Caco-2 (cell line): Measurements from ENCODE around the gene BEND7. TPM values are rescaled to one million over a fixed set of nuclear protein-coding genes. Genes with fewer than 3 reads are reported as not detected.

Experiments used
- BruUV-seq: library from RNA; stranded (reverse); fragments of 400-500 nt; replicated peaks from 2 replicates; lab custom pipeline; 2021; lab: Mats Ljungman, UMichigan
- CTCF ChIA-PET: fragments of 300-600 bp; sonication (Branson Sonifier 250); formaldehyde crosslinking; loops from one replicate; lab custom pipeline; 2022; ENCODE audit warnings: antibody characterized with exemption; lab: Charles Lee
- POLR2A ChIA-PET: fragments of 300-600 bp; sonication (Branson Sonifier 250); formaldehyde crosslinking; loops from one replicate; lab custom pipeline; 2022; ENCODE audit warnings: antibody characterized with exemption; lab: Charles Lee
- DNase-seq, 2 experiments: peaks; one replicate each; pipeline versions ENCODE4 v3.0.0 to v3.0.0-alpha.2; 2020 to 2022
- H3K27me3 ChIP-seq: replicated peaks from 2 replicates; pipeline ENCODE4 v1.6.0; 2011; ENCODE audit warnings: low read length; ENCODE audit not compliant: control insufficient read depth, insufficient read depth
- H3K36me3 ChIP-seq: 2 replicates; pipeline ENCODE4 v1.5.1; 2011; ENCODE audit warnings: low read length; ENCODE audit not compliant: control insufficient read depth, insufficient read depth
- H3K4me1 ChIP-seq: fragments of 250-450 bp; sonication (Bioruptor Pico); 2 replicates; pipeline ENCODE4 v1.5.1; 2020; ENCODE audit warnings: mild to moderate bottlenecking
- H3K4me3 ChIP-seq: 2 replicates; pipeline ENCODE4 v1.5.1; 2011; ENCODE audit warnings: low read depth, mild to moderate bottlenecking, control low read depth, low read length
- H3K9me3 ChIP-seq: fragments of 250-450 bp; sonication (Bioruptor Pico); 2 replicates; pipeline ENCODE4 v1.5.1; 2020; ENCODE audit warnings: mild to moderate bottlenecking, moderate library complexity
- H3K27ac Mint-ChIP-seq: one replicate; pipeline ENCODE4 v1.8.0; 2022; ENCODE audit warnings: mixed read lengths; ENCODE audit not compliant: unreplicated experiment
- H3K27me3 Mint-ChIP-seq: one replicate; pipeline ENCODE4 v1.8.0; 2022; ENCODE audit warnings: mixed read lengths; ENCODE audit not compliant: insufficient read depth, unreplicated experiment
- H3K36me3 Mint-ChIP-seq: one replicate; pipeline ENCODE4 v1.8.0; 2022; ENCODE audit warnings: mild to moderate bottlenecking, mixed read lengths; ENCODE audit not compliant: insufficient read depth, unreplicated experiment
- H3K4me1 Mint-ChIP-seq: one replicate; pipeline ENCODE4 v1.8.0; 2022; ENCODE audit warnings: low read depth, mixed read lengths; ENCODE audit not compliant: unreplicated experiment
- H3K4me3 Mint-ChIP-seq: one replicate; pipeline ENCODE4 v1.8.0; 2022; ENCODE audit warnings: mild to moderate bottlenecking, moderate library complexity, mixed read lengths; ENCODE audit not compliant: unreplicated experiment
- H3K9me3 Mint-ChIP-seq: one replicate; pipeline ENCODE4 v1.8.0; 2022; ENCODE audit warnings: mixed read lengths; ENCODE audit not compliant: unreplicated experiment
- CTCF ChIP-seq, 2 experiments: fragments of 200-600 bp in 1 of 2; IDR thresholded peaks; 1 replicate in 1 of 2; 2 replicates in 1 of 2; pipeline versions ENCODE4 v1.5.1 to v1.8.0; 2011 to 2022; ENCODE audit warnings: antibody characterized with exemption in 1 of 2, control low read depth in 1 of 2, inconsistent platforms in 1 of 2, low read depth in 1 of 2, low read length in 1 of 2, mild to moderate bottlenecking in 1 of 2, moderate library complexity in 1 of 2; ENCODE audit not compliant: insufficient read depth in 1 of 2, severe bottlenecking in 1 of 2, unreplicated experiment in 1 of 2
- intact Hi-C: fragments of 100-400 bp; cut with micrococcal nuclease; formaldehyde crosslinking; loops from one replicate; pipeline ENCODE4 v1.10.0; 2022; ENCODE audit not compliant: unreplicated experiment
- total RNA-seq: library from RNA; stranded (reverse); gene quantifications from 2 replicates; pipeline ENCODE4 v1.2.3, GENCODE V29; 2022

BEND7 gene
- total RNA-seq, 1 experiment from 2014 or later = 27.8 TPM

GRCh38 chr10:13560597-13560996 lies 31.8 kb upstream of the BEND7 start:
- H3K36me3 ChIP-seq = no peaks in the 10 kb centered on the region
- Mint-ChIP-seq H3K27me3 (peaks cover 4% of the 10 kb centered on the region), H3K36me3 (no peaks in the 10 kb centered on the region), H3K4me1 (no peaks in the 10 kb centered on the region), H3K27ac (no peak overlapping the region), H3K4me3 (no peak overlapping the region), H3K9me3 (peaks cover 18% of the 10 kb centered on the region)
- no peak for TF ChIP-seq CTCF (IDR thresholded peaks at IDR 0.05; ENCODE audit: insufficient read depth in 1 of 2, low read depth in 1 of 2, low read length in 1 of 2, severe bottlenecking in 1 of 2, unreplicated experiment in 1 of 2)
- no TSS peak for BruUV-seq
- no peak overlapping the region for H3K4me3 ChIP-seq
- no peak for DNase-seq
- peaks cover 11% of the 10 kb centered on the region for H3K9me3 ChIP-seq
- CTCF ChIA-PET = interaction anchor here (0.7 kb wide), 1 partner anchor 253 kb away, joined by 4 read pairs; no protein-coding TSS in a partner anchor
- intact Hi-C loops = no loop called here
- POLR2A ChIA-PET = no interaction called here
- no peaks in the 10 kb centered on the region for H3K4me1 ChIP-seq
- H3K27me3 ChIP-seq = no peaks in the 10 kb centered on the region; the same call in 1 of the 2 replicates

GRCh38 chr10:13559124-13559700 lies 30.4 kb upstream of the BEND7 start:
- Mint-ChIP-seq H3K27ac (no peak overlapping the region), H3K9me3 (peaks cover 4% of the 10 kb centered on the region)
- BruUV-seq = no TSS peak

DNA sequence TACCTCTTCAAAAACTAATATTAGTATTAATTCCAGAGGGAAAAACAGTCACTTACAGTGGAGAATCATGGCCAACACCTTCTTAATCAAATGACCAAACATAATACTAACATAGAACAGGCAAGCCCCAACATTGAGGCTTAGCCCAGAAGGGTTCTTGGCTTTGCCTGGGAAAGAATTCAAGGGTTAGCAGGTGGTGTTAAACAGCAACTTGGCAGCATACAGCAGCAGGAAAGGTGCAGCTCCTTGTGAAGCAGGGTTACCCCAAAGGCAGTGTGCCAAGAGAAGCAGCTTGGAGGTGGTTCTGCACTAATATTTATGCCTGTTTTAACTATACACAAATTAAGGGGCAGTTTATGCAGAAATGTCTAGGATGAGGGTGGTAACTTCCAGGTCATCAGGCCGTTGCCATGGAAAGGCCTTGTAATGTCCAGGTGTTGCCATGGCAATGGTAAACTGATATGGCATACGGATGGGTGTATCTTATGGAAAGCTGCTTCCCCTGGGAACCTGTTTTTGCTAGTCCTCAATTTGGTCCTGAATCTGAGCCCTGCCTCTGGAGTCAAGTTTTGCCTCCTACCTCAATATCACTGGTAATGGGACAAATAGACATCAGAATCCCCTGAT lies 27.2 kb upstream of the BEND7 start:
- no peak for TF ChIP-seq CTCF (IDR thresholded peaks at IDR 0.05; ENCODE audit: insufficient read depth in 1 of 2, low read depth in 1 of 2, low read length in 1 of 2, severe bottlenecking in 1 of 2, unreplicated experiment in 1 of 2)
- peaks cover 4% of the 10 kb centered on the region; the same call in 1 of the 2 replicates for H3K9me3 ChIP-seq
- peaks cover 7% of the 10 kb centered on the region for H3K9me3 Mint-ChIP-seq
- H3K36me3 ChIP-seq = no peaks in the 10 kb centered on the region
- no peaks in the 10 kb centered on the region for H3K36me3 Mint-ChIP-seq
- peaks cover 3% of the 10 kb centered on the region for H3K27me3 Mint-ChIP-seq
- H3K4me3 ChIP-seq = no peak overlapping the region
- intact Hi-C loops = no loop called here
- no TSS peak for BruUV-seq
- H3K4me1 Mint-ChIP-seq = no peaks in the 10 kb centered on the region
- H3K4me1 ChIP-seq = no peaks in the 10 kb centered on the region
- ChIA-PET CTCF (no interaction called here), POLR2A (no interaction called here)
- DNase-seq = no peak
- no peak overlapping the region for H3K4me3 Mint-ChIP-seq
- H3K27me3 ChIP-seq = no peaks in the 10 kb centered on the region
- H3K27ac Mint-ChIP-seq = no peak overlapping the region

More at GRCh38 chr10:13559124-13559700, 30.4 kb upstream of the BEND7 start:
- Histone ChIP-seq H3K9me3 (peaks cover 6% of the 10 kb centered on the region), H3K36me3 (no peaks in the 10 kb centered on the region), H3K4me3 (no peak overlapping the region), H3K27me3 (no peaks in the 10 kb centered on the region; the same call in 1 of the 2 replicates), H3K4me1 (no peaks in the 10 kb centered on the region)
- Mint-ChIP-seq H3K4me3 (no peak overlapping the region), H3K27me3 (no peaks in the 10 kb centered on the region), H3K4me1 (no peaks in the 10 kb centered on the region), H3K36me3 (no peaks in the 10 kb centered on the region)
- intact Hi-C loops = no loop called here
- ChIA-PET CTCF (no interaction called here), POLR2A (no interaction called here)
- DNase-seq = no peak
- no peak for TF ChIP-seq CTCF (IDR thresholded peaks at IDR 0.05; ENCODE audit: insufficient read depth in 1 of 2, low read depth in 1 of 2, low read length in 1 of 2, severe bottlenecking in 1 of 2, unreplicated experiment in 1 of 2)
